ENCODE results near the gene RAB10.

DNA sequence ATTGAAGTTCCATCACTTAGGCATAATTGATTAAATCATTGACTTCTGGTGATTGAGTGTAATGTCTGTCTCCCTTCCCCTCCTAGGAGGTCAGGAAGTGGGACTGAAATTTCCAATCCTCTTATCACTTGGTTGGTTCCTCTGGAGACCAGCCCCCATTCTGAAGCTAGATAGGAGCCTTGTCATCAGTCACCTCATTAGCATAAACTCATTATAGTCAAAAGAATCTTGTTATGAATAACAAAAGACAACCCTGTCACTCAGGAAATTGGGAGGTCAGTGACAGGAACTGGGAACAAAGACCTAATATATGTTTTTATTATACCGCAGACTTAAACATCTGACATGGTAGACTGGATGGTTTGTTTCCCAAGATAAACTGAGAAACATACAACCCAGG lies 78.3 kb downstream of the RAB10 start:
- TF ChIP-seq CTCF (IDR thresholded peaks at IDR 0.05; ENCODE audit: low read depth, low read length) (no peak), POLR2A (IDR thresholded peaks at IDR 0.05; ENCODE audit: extremely low read depth, insufficient read length) (no peak)
- TF ChIP-seq, protein P1, sequence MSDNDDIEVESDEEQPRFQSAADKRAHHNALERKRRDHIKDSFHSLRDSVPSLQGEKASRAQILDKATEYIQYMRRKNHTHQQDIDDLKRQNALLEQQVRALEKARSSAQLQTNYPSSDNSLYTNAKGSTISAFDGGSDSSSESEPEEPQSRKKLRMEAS (IDR thresholded peaks at IDR 0.05; ENCODE audit: low read depth, low read length), result no peak

Measured in NB4 (cell line).